ENCODE data around the gene LRBA. TPM values are rescaled to one million over a fixed set of nuclear protein-coding genes. Genes with fewer than 3 reads are reported as not detected.

Gene LRBA
- total and polyA plus RNA-seq, 9 of the 15 experiments (the other 6 are each of a cell fraction or from before 2014, with no cell fraction given): 24.2 to 88.7 (median 59.7) TPM

- no peak for TF ChIP-seq HDAC6 (IDR thresholded peaks at IDR 0.05; ENCODE audit: low read depth, low read length)
- peak; percentile 80 for TF ChIP-seq CBFA2T3 (IDR thresholded peaks at IDR 0.05)
- no peak for TF ChIP-seq SAFB (IDR thresholded peaks at IDR 0.05; ENCODE audit: borderline replicate concordance, low read depth, low read length)
- peak; percentile 47 for TF ChIP-seq TCF3 (CRISPR knock-in tag; IDR thresholded peaks at IDR 0.05)
- TF ChIP-seq ARID1B (IDR thresholded peaks at IDR 0.05): peak; percentile 53
- TF ChIP-seq NCOR1 (IDR thresholded peaks at IDR 0.05): peak; percentile 22; the same call in 1 of the 2 replicates
Measured at GRCh38 chr4:150771382-150771781, 243.7 kb downstream of the LRBA start (continued).

GRCh38 chr4:150769845-150770244 is 245.2 kb downstream of the LRBA start:
- ChIA-PET POLR2A (no interaction called here), CTCF (ENCODE audit: low intra/inter-chr PET ratio) (no interaction called here)
- ATAC-seq: no peak; the same call in 2 of the 3 replicates
- Histone ChIP-seq H3K4me2 (ENCODE audit: insufficient read depth, low read length) (no peak overlapping the region), H3K4me1 (replicated peaks in 1 of 2; ENCODE audit: control insufficient read depth in 2 of 2, insufficient read depth in 2 of 2, low read length in 2 of 2) (peaks cover 0 to 18% of the 10 kb centered on the region in 2 experiments; a peak in 2 of 5 replicates), H3K27me3 (ENCODE audit: control insufficient read depth in 2 of 2, insufficient read depth in 2 of 2, low read length in 2 of 2) (no peaks in the 10 kb centered on the region), H3K4me3 (no peak overlapping the region), H3K27ac (ENCODE audit: extremely low read depth, low read depth, low read length) (peak overlapping the region; percentile 13; the same call in 1 of the 3 replicates), H3K36me3 (ENCODE audit: control insufficient read depth, insufficient read depth, low read length) (peaks cover 5% of the 10 kb centered on the region; the same call in 2 of the 3 replicates), H3K79me2 (ENCODE audit: control insufficient read depth, insufficient read depth, low read length) (no peaks in the 10 kb centered on the region), H3K9me1 (ENCODE audit: control insufficient read depth, insufficient read depth, low read length) (no peaks in the 10 kb centered on the region), H3K9me3 (replicated peaks; ENCODE audit: control insufficient read depth, insufficient read depth, low read depth, low read length) (no peaks in the 10 kb centered on the region), H2AFZ (ENCODE audit: low read depth, low read length) (no peak overlapping the region), H4K20me1 (replicated peaks; ENCODE audit: control insufficient read depth, insufficient read depth, low read length) (no peaks in the 10 kb centered on the region), H3K9ac (ENCODE audit: insufficient read depth in 1 of 2, low read depth in 2 of 2, low read length in 2 of 2) (no peak overlapping the region)
- no peak for TF ChIP-seq HOXB6 (CRISPR knock-in tag; IDR thresholded peaks at IDR 0.05; ENCODE audit: borderline replicate concordance)
- 53% methylated on average over 4 of the region's 4 CpGs for WGBS (ENCODE audit: insufficient coverage, low coverage, missing lambda C conversion rate)
- in situ Hi-C loops (cut with MboI) (no loop called here), intact Hi-C loops (cut with micrococcal nuclease) (loop anchor here (10.0 kb wide), 1 partner anchor 475 kb away; no protein-coding TSS in a partner anchor)
- DNase-seq (ENCODE audit: extremely low read depth in 1 of 4, low spot score in 3 of 4): no peak
- no TSS peak for BruUV-seq (replicated peaks)
- no peak for FAIRE-seq

Measured in K562 (cell line).